HFFc6 (cell line): ENCODE data around the gene TRIM69. TPM values are rescaled to one million over a fixed set of nuclear protein-coding genes. Genes with fewer than 3 reads are reported as not detected.
"Not testable (repeated sequence)": the region's sequence is repeated elsewhere in the genome, so short reads cannot be mapped to it uniquely, and the experiment has no call there.

Source experiments
- DNase-seq: peaks from one replicate; pipeline ENCODE4 v3.0.0-alpha.2; 2018
- H3K27ac Mint-ChIP-seq: 2 replicates; pipeline ENCODE4 v1.8.0; 2020; ENCODE audit warnings: mild to moderate bottlenecking, mixed read lengths
- H3K27me3 Mint-ChIP-seq: 2 replicates; pipeline ENCODE4 v1.8.0; 2021; ENCODE audit warnings: mild to moderate bottlenecking, moderate library complexity, mixed read lengths; ENCODE audit not compliant: insufficient read depth
- H3K36me3 Mint-ChIP-seq: 2 replicates; pipeline ENCODE4 v1.8.0; 2021; ENCODE audit warnings: low read depth, mixed read lengths
- H3K4me1 Mint-ChIP-seq: 2 replicates; pipeline ENCODE4 v1.8.0; 2020; ENCODE audit warnings: low read depth, mixed read lengths
- H3K4me3 Mint-ChIP-seq: 2 replicates; pipeline ENCODE4 v1.8.0; 2020; ENCODE audit warnings: mild to moderate bottlenecking, moderate library complexity, mixed read lengths
- H3K9me3 Mint-ChIP-seq: 2 replicates; pipeline ENCODE4 v1.8.0; 2020; ENCODE audit warnings: mild to moderate bottlenecking, mixed read lengths
- total RNA-seq, 6 experiments: library from RNA; stranded (reverse); fragmentation: NEBNext Ultra II Directional; extraction: Animal tissue kit (Norgen Biotek cat#: 25700); gene quantifications; 2 replicates in 1 of 6; 3 replicates in 5 of 6; pipeline ENCODE4 v1.2.3, GENCODE V29; 2021
- TF ChIP-seq, protein P1 (sequence below): fragments of 200-600 bp; sonication (generic); IDR thresholded peaks from 2 replicates; pipeline ENCODE4 v1.5.0; 2021; ENCODE audit warnings: antibody characterized with exemption, mild to moderate bottlenecking

Gene TRIM69
- total RNA-seq, 6 experiments from 2014 or later = 7.2 to 8.7 (median 8.3) TPM

DNA sequence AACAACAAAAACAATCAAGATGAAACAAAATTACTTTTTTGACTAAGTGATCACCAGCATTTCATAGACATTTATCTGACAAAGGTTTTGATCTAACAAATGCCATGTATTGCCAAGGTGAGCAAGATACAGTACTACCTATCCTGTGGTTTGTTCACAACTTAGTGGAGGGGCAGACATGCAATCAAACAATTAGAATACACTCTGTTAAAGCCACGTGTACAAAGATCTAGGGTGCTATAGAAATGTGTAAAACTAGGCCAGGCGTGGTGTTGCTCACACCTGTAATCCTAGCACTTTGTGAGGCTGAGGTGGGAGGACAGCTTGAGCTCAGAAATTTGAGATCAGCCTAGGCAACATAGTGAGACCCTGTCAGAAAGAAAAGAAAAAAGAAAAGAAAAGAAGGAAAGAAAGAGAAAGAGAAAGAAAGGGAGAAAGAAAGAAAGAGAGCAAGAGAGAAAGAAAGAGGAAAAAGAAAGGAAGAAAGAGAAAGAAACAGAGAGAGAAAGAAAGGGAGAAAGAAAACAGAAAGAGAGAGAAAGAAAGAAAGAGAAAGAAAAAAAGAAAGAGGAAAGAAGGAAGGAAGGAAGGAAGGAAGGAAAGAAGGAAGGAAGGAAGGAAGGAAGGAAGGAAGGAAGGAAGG is 1.4 kb upstream of the TRIM69 start:
- Mint-ChIP-seq H3K4me1 (peaks cover 27% of the 10 kb centered on the region), H3K9me3 (no peaks in the 10 kb centered on the region), H3K4me3 (no peak overlapping the region; the same call in 1 of the 2 replicates), H3K36me3 (no peaks in the 10 kb centered on the region), H3K27me3 (peaks cover 3% of the 10 kb centered on the region), H3K27ac (no peak overlapping the region)
- no peak for DNase-seq
- TF ChIP-seq, protein P1, sequence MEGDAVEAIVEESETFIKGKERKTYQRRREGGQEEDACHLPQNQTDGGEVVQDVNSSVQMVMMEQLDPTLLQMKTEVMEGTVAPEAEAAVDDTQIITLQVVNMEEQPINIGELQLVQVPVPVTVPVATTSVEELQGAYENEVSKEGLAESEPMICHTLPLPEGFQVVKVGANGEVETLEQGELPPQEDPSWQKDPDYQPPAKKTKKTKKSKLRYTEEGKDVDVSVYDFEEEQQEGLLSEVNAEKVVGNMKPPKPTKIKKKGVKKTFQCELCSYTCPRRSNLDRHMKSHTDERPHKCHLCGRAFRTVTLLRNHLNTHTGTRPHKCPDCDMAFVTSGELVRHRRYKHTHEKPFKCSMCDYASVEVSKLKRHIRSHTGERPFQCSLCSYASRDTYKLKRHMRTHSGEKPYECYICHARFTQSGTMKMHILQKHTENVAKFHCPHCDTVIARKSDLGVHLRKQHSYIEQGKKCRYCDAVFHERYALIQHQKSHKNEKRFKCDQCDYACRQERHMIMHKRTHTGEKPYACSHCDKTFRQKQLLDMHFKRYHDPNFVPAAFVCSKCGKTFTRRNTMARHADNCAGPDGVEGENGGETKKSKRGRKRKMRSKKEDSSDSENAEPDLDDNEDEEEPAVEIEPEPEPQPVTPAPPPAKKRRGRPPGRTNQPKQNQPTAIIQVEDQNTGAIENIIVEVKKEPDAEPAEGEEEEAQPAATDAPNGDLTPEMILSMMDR = no peak

DNA sequence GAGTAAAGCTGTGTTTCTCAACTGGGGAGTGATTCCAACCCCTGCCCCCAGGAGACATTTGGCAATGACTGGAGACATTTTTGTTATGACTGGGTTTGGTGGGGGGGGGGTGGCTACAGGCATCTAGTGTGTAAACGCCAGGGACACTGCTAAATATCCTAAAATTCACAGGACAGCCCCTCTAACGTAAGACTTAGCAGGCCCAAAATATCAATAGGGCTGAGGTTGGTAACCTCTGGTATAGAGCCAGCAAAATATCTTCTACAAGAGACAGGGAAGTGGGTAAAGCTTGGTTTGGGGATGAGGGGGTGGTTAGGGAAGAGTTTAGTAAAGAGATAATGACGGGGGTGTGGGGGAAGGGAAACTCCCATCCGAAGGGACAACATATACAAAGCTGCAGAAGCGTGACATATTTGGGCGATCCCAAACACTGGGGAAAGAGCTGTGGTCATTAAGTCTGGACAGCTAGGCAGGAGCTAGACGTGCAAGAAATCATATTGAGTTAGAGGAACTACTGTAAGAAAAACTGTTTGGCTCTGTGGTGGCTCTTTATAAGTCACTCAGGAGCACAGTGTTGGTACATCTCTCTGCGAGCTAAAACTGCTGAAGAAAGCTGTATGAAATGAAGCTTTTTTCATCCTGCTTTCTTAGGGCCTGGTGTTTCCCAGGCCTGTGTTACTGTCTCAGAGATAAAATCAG is 697 bp upstream of the TRIM69 start:
- Mint-ChIP-seq H3K27ac (peak overlapping the region; percentile 10; the same call in 1 of the 2 replicates), H3K4me1 (peaks cover 20% of the 10 kb centered on the region), H3K36me3 (no peaks in the 10 kb centered on the region), H3K4me3 (no peak overlapping the region), H3K27me3 (peaks cover 5% of the 10 kb centered on the region), H3K9me3 (no peaks in the 10 kb centered on the region)
- TF ChIP-seq, protein P1 = no peak
- DNase-seq = no peak

DNA sequence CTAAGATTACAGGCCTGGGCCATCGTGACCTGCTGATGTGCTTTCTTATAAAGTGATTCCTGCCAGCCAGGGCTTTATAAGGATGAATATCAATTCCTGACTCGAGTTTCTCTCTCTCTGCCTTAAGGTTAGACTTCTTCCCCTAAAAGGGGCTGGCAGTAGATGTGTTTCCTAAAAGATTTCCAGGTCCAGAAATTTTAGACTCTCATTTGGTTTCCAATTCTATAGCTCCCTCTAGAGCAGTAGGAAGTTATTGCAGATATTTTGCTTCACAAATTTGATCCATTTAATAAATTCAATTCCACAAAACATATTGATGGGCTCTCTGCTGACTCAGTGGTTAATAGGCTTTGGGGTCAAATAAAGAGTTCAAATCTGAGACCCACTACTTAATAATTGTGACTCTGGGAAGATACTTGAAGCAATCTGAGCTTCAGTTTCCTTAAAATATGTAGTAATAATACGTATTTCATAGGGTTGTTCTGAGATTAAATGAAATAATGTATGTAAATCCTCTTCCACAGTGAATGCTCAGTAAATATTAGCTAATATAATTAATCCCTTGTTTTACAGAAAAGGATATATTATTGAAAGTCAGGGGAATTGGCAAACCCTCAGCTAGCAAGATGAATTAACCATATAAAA is 2.1 kb downstream of the TRIM69 start:
- Mint-ChIP-seq H3K9me3 (peaks cover 7% of the 10 kb centered on the region; the same call in 1 of the 2 replicates), H3K27me3 (peaks cover 8% of the 10 kb centered on the region), H3K4me3 (no peak overlapping the region), H3K4me1 (peaks cover 20% of the 10 kb centered on the region), H3K27ac (no peak overlapping the region), H3K36me3 (no peaks in the 10 kb centered on the region)
- TF ChIP-seq, protein P1 = peak; percentile 85
- peak; percentile 59 for DNase-seq

DNA sequence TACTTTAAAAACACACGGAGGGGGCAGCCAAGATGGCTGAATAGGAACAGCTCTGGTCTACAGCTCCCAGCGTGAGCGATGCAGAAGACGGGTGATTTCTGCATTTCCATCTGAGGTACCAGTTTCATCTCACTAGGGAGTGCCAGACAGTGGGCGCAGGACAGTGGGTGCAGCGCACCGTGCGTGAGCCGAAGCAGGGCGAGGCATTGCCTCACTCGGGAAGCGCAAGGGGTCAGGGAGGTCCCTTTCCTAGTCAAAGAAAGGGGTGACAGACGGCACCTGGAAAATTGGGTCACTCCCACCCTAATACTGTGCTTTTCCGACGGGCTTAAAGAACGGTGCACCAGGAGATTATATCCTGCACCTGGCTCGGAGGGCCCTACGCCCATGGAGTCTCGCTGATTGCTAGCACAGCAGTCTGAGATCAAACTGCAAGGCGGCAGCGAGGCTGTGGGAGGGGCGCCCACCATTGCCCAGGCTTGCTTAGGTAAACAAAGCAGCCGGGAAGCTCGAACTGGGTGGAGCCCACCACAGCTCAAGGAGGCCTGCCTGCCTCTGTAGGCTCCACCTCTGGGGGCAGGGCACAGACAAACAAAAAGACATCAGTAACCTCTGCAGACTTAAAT is 3.0 kb downstream of the TRIM69 start:
- not testable (repeated sequence) for H3K9me3 Mint-ChIP-seq, H3K4me3 Mint-ChIP-seq, DNase-seq, H3K27me3 Mint-ChIP-seq, H3K27ac Mint-ChIP-seq, H3K36me3 Mint-ChIP-seq
- peaks cover 20% of the 10 kb centered on the region for H3K4me1 Mint-ChIP-seq

DNA sequence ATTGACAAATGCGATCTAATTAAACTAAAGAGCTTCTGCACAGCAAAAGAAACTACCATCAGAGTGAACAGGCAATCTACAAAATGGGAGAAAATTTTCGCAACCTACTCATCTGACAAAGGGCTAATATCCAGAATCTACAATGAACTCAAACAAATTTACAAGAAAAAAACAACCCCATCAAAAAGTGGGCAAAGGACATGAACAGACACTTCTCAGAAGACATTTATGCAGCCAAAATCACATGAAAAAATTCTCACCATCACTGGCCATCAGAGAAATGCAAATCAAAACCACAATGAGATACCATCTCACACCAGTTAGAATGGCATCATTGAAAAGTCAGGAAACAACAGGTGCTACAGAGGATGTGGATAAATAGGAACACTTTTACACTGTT is 7.1 kb downstream of the TRIM69 start:
- not testable (repeated sequence) for H3K27ac Mint-ChIP-seq, DNase-seq, H3K4me1 Mint-ChIP-seq, H3K36me3 Mint-ChIP-seq, H3K4me3 Mint-ChIP-seq
- Mint-ChIP-seq H3K9me3 (peaks cover 12% of the 10 kb centered on the region), H3K27me3 (peaks cover 12% of the 10 kb centered on the region)

DNA sequence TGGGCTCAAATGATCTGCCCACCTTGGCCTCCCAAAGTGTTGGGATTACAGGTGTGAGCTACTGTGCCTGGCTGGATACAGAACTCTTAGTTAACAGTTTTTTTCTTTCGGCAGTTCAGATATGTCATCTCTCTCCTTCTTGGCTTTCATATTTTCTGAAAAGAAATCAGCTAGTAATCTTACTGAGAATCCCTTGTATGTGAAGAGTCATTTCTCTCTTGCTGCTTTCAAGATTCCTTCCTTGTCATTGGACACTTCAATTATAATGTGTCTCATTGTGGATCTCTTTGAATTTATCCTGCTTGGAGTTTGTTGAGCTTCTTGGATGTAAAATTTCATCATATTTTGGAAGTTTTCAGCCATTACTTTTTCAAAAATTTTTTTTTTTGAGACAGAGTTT is 17.0 kb downstream of the TRIM69 start:
- no peak overlapping the region for H3K27ac Mint-ChIP-seq

More for the DNA sequence above, 17.0 kb downstream of the TRIM69 start:
- no peak overlapping the region for H3K4me3 Mint-ChIP-seq
- TF ChIP-seq, protein P1 = no peak
- no peak for DNase-seq
- peaks cover 14% of the 10 kb centered on the region for H3K27me3 Mint-ChIP-seq
- peaks cover 11% of the 10 kb centered on the region; the same call in 1 of the 2 replicates for H3K9me3 Mint-ChIP-seq
- no peaks in the 10 kb centered on the region for H3K4me1 Mint-ChIP-seq
- H3K36me3 Mint-ChIP-seq = no peaks in the 10 kb centered on the region
